GM23248 (cell line): Measurements from ENCODE around the gene PPCDC. TPM values are rescaled to one million over a fixed set of nuclear protein-coding genes. Genes with fewer than 3 reads are reported as not detected.

Experiments used
- DNase-seq: peaks from one replicate; pipeline ENCODE4 v3.0.0-alpha.2; 2015
- H2AFZ ChIP-seq: fragments of 200-600 bp; sonication (generic); 2 replicates; pipeline ENCODE4 v1.6.1; 2016; ENCODE audit warnings: antibody characterized with exemption
- H3F3A ChIP-seq: fragments of 200-600 bp; sonication (generic); 2 replicates; pipeline ENCODE4 v1.6.1; 2016; ENCODE audit warnings: mild to moderate bottlenecking, antibody characterized with exemption, mixed run types; ENCODE audit not compliant: insufficient read depth
- H3K27ac ChIP-seq: fragments of 200-600 bp; sonication (generic); 2 replicates; pipeline ENCODE4 v1.5.1; 2016; ENCODE audit warnings: mild to moderate bottlenecking
- H3K27me3 ChIP-seq: fragments of 200-600 bp; sonication (generic); replicated peaks from 2 replicates; pipeline ENCODE4 v1.6.1; 2016; ENCODE audit warnings: mild to moderate bottlenecking; ENCODE audit not compliant: insufficient read depth
- H3K36me3 ChIP-seq: fragments of 200-600 bp; sonication (generic); 2 replicates; pipeline ENCODE4 v1.6.1; 2016; ENCODE audit warnings: low read depth, mild to moderate bottlenecking
- H3K4me1 ChIP-seq: fragments of 200-600 bp; sonication (generic); 2 replicates; pipeline ENCODE4 v1.6.1; 2016; ENCODE audit warnings: mild to moderate bottlenecking; ENCODE audit not compliant: insufficient read depth
- H3K4me2 ChIP-seq: fragments of 200-600 bp; sonication (generic); one replicate; pipeline ENCODE4 v1.6.1; 2016; ENCODE audit warnings: mild to moderate bottlenecking; ENCODE audit not compliant: unreplicated experiment
- H3K4me3 ChIP-seq: fragments of 200-600 bp; sonication (generic); 2 replicates; pipeline ENCODE4 v1.5.1; 2016; ENCODE audit warnings: mild to moderate bottlenecking
- H3K79me2 ChIP-seq: fragments of 200-600 bp; sonication (generic); 2 replicates; pipeline ENCODE4 v1.6.1; 2016; ENCODE audit warnings: mild to moderate bottlenecking; ENCODE audit not compliant: insufficient read depth
- H3K9ac ChIP-seq: fragments of 200-600 bp; sonication (generic); 2 replicates; pipeline ENCODE4 v1.6.1; 2016; ENCODE audit warnings: mild to moderate bottlenecking
- H3K9me2 ChIP-seq: fragments of 200-600 bp; sonication (generic); 2 replicates; pipeline ENCODE4 v1.6.1; 2016; ENCODE audit warnings: mixed run types, mild to moderate bottlenecking, moderate library complexity; ENCODE audit not compliant: insufficient read depth
- H3K9me3 ChIP-seq: fragments of 200-600 bp; sonication (generic); one replicate; pipeline ENCODE4 v1.6.1; 2017; ENCODE audit warnings: low read depth
- H4K20me1 ChIP-seq: fragments of 200-600 bp; sonication (generic); 2 replicates; pipeline ENCODE4 v1.6.0; 2016; ENCODE audit not compliant: insufficient read depth
- EZH2 ChIP-seq: fragments of 200-600 bp; sonication (generic); IDR thresholded peaks from 2 replicates; pipeline ENCODE4 v1.6.1; 2018; ENCODE audit warnings: antibody characterized with exemption, mild to moderate bottlenecking; ENCODE audit not compliant: insufficient read depth, poor library complexity, severe bottlenecking
- EZH2phosphoT487 ChIP-seq: fragments of 200-600 bp; sonication (generic); IDR thresholded peaks from 2 replicates; pipeline ENCODE4 v1.6.1; 2018; ENCODE audit warnings: antibody characterized with exemption, moderate library complexity, mild to moderate bottlenecking, low read depth; ENCODE audit not compliant: insufficient read depth
- WGBS, 2 experiments: methylation state at CpG; one replicate each; pipeline ENCODE4 v1.1.6; 2015 to 2017; ENCODE audit warnings: low lambda C conversion rate in 2 of 2, low coverage in 1 of 2; ENCODE audit errors: missing lambda C conversion rate in 2 of 2; 5-methylcytosine and 5-hydroxymethylcytosine counted together
- in situ Hi-C: fragments of 300-500 bp; cut with MboI; formaldehyde crosslinking; loops from 2 replicates; pipeline ENCODE4 v1.15.0; 2020
- polyA plus RNA-seq: library from polyadenylated mRNA; unstranded; fragments of >200 nt; fragmentation: Nextera tagmentation; extraction: Ambion mirVana; gene quantifications from 2 replicates; pipeline ENCODE4 v1.2.1, GENCODE V29; 2016
- total RNA-seq: library from RNA; depleted of rRNA; stranded (reverse); fragments of >200 nt; shearing (Covaris generic); gene quantifications from 2 replicates; pipeline ENCODE4 v1.2.3, GENCODE V29; 2014

The PPCDC gene
- total and polyA plus RNA-seq, 2 experiments from 2014 or later, result 9.0 to 20.0 TPM

DNA sequence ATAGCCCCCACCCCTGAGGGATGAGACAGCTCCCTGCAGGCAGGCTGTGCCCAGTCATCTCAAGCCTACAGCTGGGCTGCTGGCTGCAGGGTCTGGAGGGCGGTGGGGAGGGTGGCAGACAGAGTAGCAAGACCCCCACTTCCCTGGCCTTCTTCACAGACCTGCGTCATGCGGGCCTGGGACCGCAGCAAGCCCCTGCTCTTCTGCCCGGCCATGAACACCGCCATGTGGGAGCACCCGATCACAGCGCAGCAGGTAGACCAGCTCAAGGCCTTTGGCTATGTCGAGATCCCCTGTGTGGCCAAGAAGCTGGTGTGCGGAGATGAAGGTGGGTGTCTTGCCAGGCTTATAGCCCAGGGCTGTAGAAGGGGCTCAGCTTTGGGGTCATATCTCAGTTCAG, 25.0 kb downstream of the PPCDC start:
- no peak overlapping the region for H3K27ac ChIP-seq
- H3K79me2 ChIP-seq, result no peaks in the 10 kb centered on the region
- H3K4me2 ChIP-seq, result no peak overlapping the region
- H4K20me1 ChIP-seq, result no peaks in the 10 kb centered on the region
- in situ Hi-C loops, result no loop called here
- no peak for DNase-seq
- H3K4me3 ChIP-seq, result no peak overlapping the region
- peaks cover 15% of the 10 kb centered on the region for H3K4me1 ChIP-seq
- H3K9me2 ChIP-seq, result no peaks in the 10 kb centered on the region
- no peaks in the 10 kb centered on the region for H3K36me3 ChIP-seq
- no peaks in the 10 kb centered on the region for H3K9me3 ChIP-seq
- H3K27me3 ChIP-seq, result no peaks in the 10 kb centered on the region
- no peak overlapping the region for H2AFZ ChIP-seq
- TF ChIP-seq EZH2 (no peak), EZH2phosphoT487 (no peak)
- 98 to 99% methylated on average over 10 of the region's 10 CpGs for WGBS, 2 experiments
- H3K9ac ChIP-seq, result no peak overlapping the region
- H3F3A ChIP-seq, result peaks cover 11% of the 10 kb centered on the region

DNA sequence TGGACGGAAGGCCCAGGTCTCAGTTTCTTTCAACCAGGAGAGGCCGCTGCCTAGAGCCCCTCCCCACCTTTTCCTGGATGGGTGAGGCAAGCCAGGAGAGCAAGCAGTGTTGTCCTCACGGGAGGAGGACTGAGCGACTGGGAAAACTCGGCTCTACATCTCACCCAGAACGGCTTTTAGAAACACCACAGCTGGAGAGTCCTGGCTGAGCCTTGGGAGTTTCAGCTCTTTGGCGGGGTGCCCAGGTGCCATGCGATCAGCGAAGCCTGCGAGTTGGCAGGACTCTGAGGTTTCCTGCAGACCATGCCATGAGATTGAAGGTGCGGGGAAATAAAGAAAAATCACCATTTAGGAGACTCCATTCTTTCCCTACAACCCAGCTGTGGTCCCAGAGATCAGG, 26.0 kb downstream of the PPCDC start:
- H3K79me2 ChIP-seq, result no peaks in the 10 kb centered on the region
- no peaks in the 10 kb centered on the region for H3K36me3 ChIP-seq
- TF ChIP-seq EZH2 (no peak), EZH2phosphoT487 (no peak)
- peaks cover 10% of the 10 kb centered on the region for H3K4me1 ChIP-seq
- H4K20me1 ChIP-seq, result no peaks in the 10 kb centered on the region
- no peaks in the 10 kb centered on the region for H3K9me3 ChIP-seq
- H3K9ac ChIP-seq, result no peak overlapping the region
- H3K4me3 ChIP-seq, result no peak overlapping the region
- in situ Hi-C loops, result no loop called here
- no peaks in the 10 kb centered on the region for H3K27me3 ChIP-seq
- WGBS, 2 experiments, result 72 to 74% methylated on average over 11 of the region's 11 CpGs
- H2AFZ ChIP-seq, result no peak overlapping the region
- H3K4me2 ChIP-seq, result no peak overlapping the region
- H3K27ac ChIP-seq, result no peak overlapping the region
- H3F3A ChIP-seq, result peaks cover 11% of the 10 kb centered on the region
- DNase-seq, result no peak
- no peaks in the 10 kb centered on the region for H3K9me2 ChIP-seq

DNA sequence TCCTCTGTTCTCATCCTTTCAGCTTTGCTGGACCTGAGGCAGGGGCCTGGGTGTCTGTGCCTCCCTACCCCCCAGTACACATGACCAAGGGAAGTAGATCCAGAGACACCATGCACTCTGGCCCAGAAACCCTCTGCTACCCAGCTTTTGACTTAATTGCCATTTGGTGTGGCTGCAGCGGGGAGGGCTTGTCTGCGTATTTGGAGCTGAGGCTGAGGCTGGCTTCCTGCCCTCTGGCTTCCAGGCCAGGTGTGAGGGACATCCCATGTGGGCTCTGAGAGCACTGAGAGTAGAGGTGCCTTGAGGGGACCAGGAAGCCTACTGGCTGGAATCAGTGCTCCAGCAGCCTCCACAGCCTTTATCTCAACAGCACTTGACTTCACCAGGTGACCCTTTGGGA, 26.9 kb downstream of the PPCDC start:
- no peak for TF ChIP-seq EZH2phosphoT487
- no peak for TF ChIP-seq EZH2
- Histone ChIP-seq H3K4me3 (no peak overlapping the region), H3K27me3 (no peaks in the 10 kb centered on the region), H3F3A (peaks cover 11% of the 10 kb centered on the region), H2AFZ (no peak overlapping the region), H3K27ac (no peak overlapping the region), H3K4me2 (no peak overlapping the region), H3K9me3 (no peaks in the 10 kb centered on the region), H3K79me2 (no peaks in the 10 kb centered on the region), H4K20me1 (no peaks in the 10 kb centered on the region), H3K9me2 (no peaks in the 10 kb centered on the region), H3K4me1 (peaks cover 10% of the 10 kb centered on the region), H3K36me3 (no peaks in the 10 kb centered on the region), H3K9ac (no peak overlapping the region)
- no peak for DNase-seq
- in situ Hi-C loops, result no loop called here
- 89 to 95% methylated on average over 2 of the region's 2 CpGs for WGBS, 2 experiments

DNA sequence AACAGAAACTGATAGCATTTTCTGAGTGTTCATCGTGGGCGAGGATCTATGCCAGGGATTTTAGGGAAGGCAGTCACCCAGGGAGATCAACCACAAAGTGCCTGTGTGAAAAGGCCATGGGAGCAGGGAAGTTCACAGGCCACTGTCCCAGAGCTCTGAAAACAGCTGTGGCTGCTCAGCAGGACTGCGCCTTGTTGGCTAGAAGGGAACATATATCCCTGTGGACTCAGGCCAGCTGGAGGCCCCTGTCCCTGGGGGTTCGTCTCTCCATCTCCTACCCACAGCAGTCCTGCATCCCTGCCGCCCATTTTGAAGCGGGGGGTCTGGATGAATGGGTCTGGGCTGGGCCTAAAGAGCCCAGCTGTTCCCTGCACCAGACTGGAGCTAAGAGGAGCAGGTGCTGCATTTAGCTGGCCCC, 27.8 kb downstream of the PPCDC start:
- H3K9ac ChIP-seq, result no peak overlapping the region

DNA sequence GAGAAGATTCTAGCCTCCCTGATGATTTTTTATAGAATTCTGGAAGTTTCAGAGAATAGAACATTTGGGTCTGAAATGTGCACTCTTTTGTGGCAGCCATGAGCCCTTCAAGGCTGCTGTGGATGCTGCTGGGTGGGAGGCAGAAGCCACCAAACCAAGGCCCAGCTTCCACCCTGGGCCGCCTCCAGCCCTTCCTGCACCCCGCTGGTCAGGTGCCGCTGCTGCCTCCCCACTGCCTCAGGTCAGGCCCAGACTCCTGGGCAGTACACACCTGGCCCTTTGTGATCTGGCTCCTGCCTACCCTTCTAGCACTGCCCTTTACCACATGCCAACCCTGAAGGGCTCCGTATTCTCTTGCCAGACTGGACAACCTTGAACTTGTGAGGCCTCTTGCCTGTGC, 28.3 kb downstream of the PPCDC start:
- no peak overlapping the region for H2AFZ ChIP-seq
- H3K36me3 ChIP-seq, result no peaks in the 10 kb centered on the region
- no peaks in the 10 kb centered on the region for H3K27me3 ChIP-seq
- H3K27ac ChIP-seq, result no peak overlapping the region
- TF ChIP-seq EZH2, result no peak
- no peak for TF ChIP-seq EZH2phosphoT487
- peaks cover 10% of the 10 kb centered on the region for H3K4me1 ChIP-seq
- H3K9me2 ChIP-seq, result no peaks in the 10 kb centered on the region
- no peaks in the 10 kb centered on the region for H3K9me3 ChIP-seq
- no peak overlapping the region for H3K4me3 ChIP-seq
- H3K4me2 ChIP-seq, result no peak overlapping the region
- no peak for DNase-seq
- 91 to 98% methylated on average over 4 of the region's 4 CpGs for WGBS, 2 experiments
- H4K20me1 ChIP-seq, result no peaks in the 10 kb centered on the region
- no peak overlapping the region for H3K9ac ChIP-seq
- H3F3A ChIP-seq, result peaks cover 3% of the 10 kb centered on the region
- no peaks in the 10 kb centered on the region for H3K79me2 ChIP-seq
- in situ Hi-C loops, result no loop called here

More for the DNA sequence above, 27.8 kb downstream of the PPCDC start:
- no peak for DNase-seq
- no peaks in the 10 kb centered on the region for H3K9me3 ChIP-seq
- in situ Hi-C loops, result no loop called here
- no peaks in the 10 kb centered on the region for H3K9me2 ChIP-seq
- H4K20me1 ChIP-seq, result no peaks in the 10 kb centered on the region
- H3K27ac ChIP-seq, result no peak overlapping the region
- peaks cover 8% of the 10 kb centered on the region for H3F3A ChIP-seq
- H3K4me1 ChIP-seq, result peaks cover 10% of the 10 kb centered on the region
- no peak overlapping the region for H3K4me2 ChIP-seq
- H3K27me3 ChIP-seq, result no peaks in the 10 kb centered on the region
- H3K79me2 ChIP-seq, result no peaks in the 10 kb centered on the region
- WGBS, 2 experiments, result 97% methylated on average over 6 of the region's 6 CpGs
- no peak overlapping the region for H2AFZ ChIP-seq
- no peak overlapping the region for H3K4me3 ChIP-seq
- no peaks in the 10 kb centered on the region for H3K36me3 ChIP-seq
- TF ChIP-seq EZH2 (no peak), EZH2phosphoT487 (no peak)
